Stimulated activated CD8-positive, alpha-beta memory T cell treated with anti-CD3 and anti-CD28 coated beads, Interleukin-4, amount 100 ng/mL, for 24 hours (primary cell): ENCODE results near the gene ZFYVE28.

Experiments used
- DNase-seq: peaks from one replicate; pipeline ENCODE4 v3.0.0-alpha.2; 2020; ENCODE audit warnings: low read depth

The ZFYVE28 gene

GRCh38 chr4:2366252-2367192, 51.9 kb downstream of the ZFYVE28 start:
- no peak for DNase-seq

GRCh38 chr4:2365913-2366210, 52.6 kb downstream of the ZFYVE28 start:
- no peak for DNase-seq

DNA sequence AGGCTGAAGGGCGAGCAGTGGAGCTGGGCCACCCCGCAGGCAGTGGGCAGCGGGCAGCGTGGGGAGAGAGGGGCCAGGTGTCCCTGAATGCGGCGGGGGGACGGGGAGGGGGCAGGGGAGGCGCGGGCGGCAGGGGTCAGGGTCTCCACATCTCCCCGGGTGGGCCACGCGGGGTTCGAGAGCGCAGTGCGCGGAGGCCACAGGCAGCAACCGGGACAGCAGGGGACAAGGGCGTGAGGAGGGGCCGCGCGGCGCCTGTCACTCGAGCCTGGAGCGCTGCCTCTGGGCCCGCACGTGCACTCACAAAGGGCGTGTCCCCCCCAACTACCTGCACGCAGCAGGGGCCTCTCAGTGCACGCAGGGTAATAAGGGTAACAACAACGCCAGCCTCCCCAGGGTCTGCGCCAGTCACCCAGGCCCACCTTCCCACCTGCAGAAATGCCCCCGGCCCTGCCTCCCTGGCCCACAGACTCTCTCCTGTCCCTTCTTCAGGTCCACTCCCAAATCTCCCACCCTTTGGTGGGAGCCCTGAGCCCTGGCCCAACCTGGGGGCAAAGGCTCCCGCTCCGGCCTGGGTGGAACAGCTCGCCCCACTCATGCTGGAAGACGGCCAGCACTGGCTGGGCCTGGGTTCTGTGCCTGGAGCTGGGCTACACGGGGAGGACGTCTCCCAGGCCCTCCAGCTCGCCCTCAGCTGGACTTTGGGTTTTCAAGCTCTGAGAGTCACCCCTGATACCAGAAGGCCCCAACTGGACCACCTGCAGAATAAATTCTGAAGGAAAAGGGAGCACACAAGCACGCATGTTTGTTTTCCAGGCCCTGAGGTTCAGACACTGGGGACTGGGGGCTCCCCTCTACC, 53.2 kb downstream of the ZFYVE28 start:
- no peak for DNase-seq

DNA sequence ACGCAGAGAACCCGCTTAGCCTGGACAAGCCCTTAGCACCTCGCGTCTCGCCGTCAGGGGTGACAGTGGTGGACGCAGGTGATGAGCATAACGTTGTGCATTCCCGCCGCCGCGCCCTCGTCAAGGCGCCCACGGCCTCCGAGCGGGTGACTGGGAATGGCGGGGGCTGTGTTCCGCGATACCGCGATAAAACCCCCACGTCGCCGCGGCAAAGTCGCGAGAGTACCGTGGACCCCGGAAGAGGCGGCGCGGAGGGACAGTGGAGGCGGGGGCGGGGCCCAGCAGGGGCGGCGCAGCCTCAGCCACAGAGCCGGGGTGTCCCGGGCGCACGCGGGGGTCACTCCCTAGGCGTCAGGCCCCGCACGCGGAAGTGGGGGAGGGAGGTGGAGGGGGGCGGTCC, 53.8 kb downstream of the ZFYVE28 start:
- peak; percentile 38 for DNase-seq

DNA sequence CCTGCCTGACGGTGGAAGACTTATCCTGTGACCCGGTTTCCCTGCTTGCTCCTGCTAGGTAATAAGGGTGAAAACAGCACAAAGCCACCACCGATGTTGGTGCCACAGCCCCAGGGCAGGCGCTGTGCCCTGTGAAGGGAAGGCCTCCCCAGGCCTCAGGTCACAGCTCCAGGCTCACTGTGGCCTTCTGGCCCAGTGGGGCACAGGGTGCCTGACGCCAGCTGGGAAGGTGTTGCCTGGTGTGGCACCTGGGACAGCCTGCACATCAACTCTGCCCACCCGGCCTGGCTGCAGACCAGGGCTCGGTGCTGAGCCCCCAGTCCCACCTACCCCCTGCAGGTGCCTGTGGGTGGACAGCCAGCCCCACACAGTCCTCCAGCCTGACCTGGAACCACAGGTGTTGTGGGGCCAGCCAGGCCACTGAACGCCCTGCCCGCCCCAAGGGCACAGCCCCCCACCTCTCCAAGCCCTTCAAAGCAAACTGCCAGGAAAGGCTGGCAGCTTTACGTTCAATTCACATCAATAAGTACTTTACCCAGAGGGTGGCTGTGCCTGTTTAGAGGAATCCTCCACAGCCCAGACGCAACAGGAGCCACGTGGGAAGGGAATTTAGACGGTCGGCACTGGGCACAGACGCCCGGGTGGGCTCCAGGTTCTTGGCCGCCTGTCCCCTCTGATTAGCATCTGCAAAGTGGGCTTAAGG, 54.3 kb downstream of the ZFYVE28 start:
- no peak for DNase-seq

GRCh38 chr4:2363056-2363721, 55.3 kb downstream of the ZFYVE28 start:
- no peak for DNase-seq

- no peak for DNase-seq
These were observed 56.0 kb downstream of the ZFYVE28 start for GRCh38 chr4:2362266-2363055.

DNA sequence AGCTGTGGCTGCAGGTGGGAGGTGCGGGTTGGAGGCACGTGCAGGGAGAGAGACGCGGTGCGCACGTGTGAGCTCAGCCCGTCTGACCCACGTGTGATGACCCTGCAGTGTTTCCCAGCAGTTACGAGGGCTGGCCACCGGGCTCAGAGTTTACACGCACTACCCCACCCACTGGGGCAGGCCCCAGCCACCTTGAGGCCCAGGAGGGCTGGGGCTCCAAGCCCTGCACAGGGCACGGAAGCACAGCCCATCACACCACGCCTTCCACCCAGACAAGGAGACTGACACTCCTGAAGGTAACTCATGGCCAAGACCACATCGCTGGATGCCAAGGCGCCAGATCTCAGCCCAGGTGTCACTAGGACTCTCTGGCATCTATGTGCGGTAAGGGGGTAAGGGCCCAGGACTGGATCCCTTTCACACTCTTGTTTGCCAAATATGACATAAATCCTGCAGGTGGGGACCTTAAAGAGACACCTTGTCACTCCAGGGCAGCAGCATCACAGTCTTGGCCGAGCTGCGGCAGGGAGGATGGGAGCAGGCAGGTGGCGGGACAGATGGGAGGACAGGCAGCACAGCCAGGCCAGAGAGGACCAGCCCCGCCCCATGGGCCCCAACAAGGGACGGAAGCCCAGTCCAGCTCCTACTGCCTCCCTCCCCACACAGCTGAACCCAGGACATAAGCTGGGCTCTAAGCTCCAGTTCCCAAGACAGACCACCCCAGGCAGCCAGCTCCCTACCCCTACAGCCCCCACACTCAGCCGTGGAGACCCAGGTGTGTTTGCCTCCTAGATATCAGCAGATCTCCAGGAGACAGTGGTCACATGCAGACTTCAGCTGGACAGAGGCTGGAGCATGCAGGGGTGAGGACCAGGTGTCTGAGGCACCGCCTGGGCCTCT, 56.8 kb downstream of the ZFYVE28 start:
- no peak for DNase-seq

- no peak for DNase-seq
These were observed 58.1 kb downstream of the ZFYVE28 start for GRCh38 chr4:2360396-2360730.

- DNase-seq = no peak
These were observed 58.7 kb downstream of the ZFYVE28 start for GRCh38 chr4:2359591-2360395.

GRCh38 chr4:2357821-2358745, 60.4 kb downstream of the ZFYVE28 start:
- DNase-seq = no peak

DNA sequence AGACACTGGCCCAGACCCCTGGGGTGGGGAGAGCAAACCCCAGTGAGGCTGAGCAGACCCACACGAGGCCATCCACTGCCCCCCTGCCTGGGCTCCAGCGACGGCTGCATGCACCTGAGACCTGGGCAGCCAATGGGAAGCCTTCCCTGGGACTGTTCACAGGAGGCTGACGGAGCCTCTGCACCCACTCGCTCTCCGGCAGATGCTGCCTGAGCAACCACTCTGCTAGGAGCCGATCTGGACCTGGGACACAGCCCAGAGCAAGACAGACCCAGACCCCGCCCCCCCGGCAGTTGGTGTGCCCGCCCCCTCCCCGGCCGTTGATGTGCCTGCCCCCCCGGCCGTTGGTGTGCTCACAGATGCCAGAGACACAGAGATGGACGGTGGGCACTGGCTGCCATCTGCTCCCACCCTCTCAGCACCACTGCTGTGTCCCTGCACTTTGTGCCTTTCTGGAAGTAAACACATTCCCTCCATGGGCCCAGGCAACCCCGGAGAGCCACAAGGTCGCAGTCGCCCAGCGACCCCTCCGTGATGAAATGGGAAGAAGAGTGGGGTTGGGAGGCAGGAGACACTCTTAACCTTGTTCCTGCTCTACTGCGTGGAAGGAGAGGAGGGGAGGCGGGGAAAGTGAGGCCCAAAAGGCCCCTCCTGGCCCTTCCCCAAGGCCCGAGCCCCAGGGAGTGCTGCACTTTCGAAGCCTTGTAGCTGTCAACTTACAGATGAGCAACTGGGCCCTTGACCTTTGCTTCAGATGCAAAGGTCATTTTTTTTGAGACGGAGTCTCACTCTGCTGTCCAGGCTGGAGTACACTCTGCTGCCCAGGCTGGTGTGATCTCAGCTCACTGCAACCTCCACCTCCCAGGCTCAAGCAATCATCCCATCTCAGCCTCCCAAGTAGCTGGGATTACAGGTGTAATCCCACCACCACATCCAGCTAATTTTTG, 62.0 kb downstream of the ZFYVE28 start:
- DNase-seq = no peak

GRCh38 chr4:2354760-2355159, 63.7 kb downstream of the ZFYVE28 start:
- DNase-seq = peak; percentile 26

DNA sequence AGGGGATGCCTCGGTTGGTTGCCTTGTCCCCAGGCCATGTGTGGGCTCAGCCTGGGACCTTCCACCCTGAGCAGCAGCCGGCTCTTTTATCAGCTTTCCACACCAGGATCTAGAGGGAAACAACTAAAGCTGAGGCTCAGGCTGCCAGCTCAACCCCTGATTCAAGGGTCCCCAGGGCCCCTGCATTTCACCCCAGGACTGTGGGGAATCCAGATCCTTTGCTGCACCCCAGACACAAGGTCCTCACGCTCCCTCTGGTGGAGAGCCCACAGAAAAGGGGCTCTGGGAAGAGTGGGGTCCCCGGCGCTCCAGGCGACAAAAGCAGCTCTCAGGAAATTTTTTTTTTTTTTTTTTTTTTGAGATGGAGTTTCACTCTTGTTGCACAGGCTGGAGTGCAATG, 64.3 kb downstream of the ZFYVE28 start:
- DNase-seq = no peak

GRCh38 chr4:2353222-2354107, 65.0 kb downstream of the ZFYVE28 start:
- no peak for DNase-seq

DNA sequence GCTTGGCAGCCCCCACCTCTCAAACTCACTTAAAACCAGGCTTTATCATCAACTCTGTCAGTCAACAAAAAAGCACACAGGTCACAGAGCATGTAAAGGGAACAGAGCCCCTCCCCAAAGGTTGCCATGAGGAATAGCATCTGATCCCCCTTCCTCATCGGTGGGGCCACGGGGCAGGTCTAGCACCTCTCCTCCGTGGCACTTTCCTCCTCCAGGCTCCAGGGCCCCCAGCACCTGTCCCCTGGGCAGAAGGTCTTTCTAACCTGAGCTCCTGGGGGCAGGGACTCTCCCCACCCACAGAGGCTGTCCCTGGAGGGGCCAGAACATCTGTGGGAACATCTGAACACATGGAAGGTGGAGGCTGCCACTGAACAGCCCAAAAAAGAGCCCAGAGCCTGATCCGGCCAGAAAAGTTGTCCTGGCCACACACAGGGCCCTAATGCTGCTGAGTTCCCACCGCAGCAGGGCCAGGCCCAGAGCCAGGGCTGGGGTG, 65.7 kb downstream of the ZFYVE28 start:
- no peak for DNase-seq
